ENCODE data around the gene ARHGAP21. TPM values are rescaled to one million over a fixed set of nuclear protein-coding genes. Genes with fewer than 3 reads are reported as not detected.
A peak's percentile ranks its signal among the peaks of the same experiment; 100 is the strongest.

ARHGAP21 gene
- polyA plus RNA-seq, 1 donor (not counting 4 experiments of a cell fraction or from before 2014, with no cell fraction given): 78.5 TPM

DNA sequence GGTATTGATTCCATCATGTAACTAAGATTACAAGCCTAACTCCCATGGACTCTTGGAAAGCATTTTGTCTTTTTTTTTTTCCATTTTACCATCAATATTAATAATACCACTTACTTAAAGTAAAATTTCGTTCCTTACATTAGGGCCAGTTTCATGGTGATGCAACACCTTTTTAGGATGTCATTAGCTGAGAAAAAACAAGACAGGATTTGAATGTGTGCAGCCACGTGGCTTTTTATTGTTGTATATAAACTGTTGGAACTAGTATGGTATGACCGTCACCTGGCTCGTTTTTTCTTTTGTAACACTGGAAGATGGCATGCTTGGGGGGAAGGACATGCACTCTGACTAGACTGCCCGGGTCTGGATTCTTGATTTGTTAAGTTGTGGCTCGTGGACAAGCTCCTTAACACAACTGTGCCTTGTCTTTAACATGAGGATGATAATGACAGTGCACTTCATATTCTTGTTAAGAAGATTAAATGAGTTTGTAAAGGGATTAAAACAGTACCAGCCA is 42.1 kb downstream of the ARHGAP21 start:
- FAIRE-seq (no peak), DNase-seq (ENCODE audit: low read depth, low spot score) (no peak)
- peaks cover 0 to 1% of the 10 kb centered on the region in 2 experiments for H3K36me3 ChIP-seq (ENCODE audit: control insufficient read depth in 2 of 2, extremely low read depth in 1 of 2, insufficient read depth in 2 of 2, low read length in 2 of 2)
- H3K9me1 ChIP-seq (ENCODE audit: control insufficient read depth, extremely low read depth, insufficient read depth, low read length): no peaks in the 10 kb centered on the region
- no peak overlapping the region for H3K9ac ChIP-seq (ENCODE audit: control insufficient read depth, extremely low read depth, insufficient read depth, low read length)
- no peak overlapping the region for H3K4me3 ChIP-seq (ENCODE audit: control insufficient read depth in 2 of 3, extremely low read depth in 1 of 3, insufficient read depth in 2 of 3, low read depth in 1 of 3, low read length in 3 of 3)
- TF ChIP-seq EZH2 (IDR thresholded peaks at IDR 0.05; ENCODE audit: low read length): no peak
- TF ChIP-seq, protein P1, sequence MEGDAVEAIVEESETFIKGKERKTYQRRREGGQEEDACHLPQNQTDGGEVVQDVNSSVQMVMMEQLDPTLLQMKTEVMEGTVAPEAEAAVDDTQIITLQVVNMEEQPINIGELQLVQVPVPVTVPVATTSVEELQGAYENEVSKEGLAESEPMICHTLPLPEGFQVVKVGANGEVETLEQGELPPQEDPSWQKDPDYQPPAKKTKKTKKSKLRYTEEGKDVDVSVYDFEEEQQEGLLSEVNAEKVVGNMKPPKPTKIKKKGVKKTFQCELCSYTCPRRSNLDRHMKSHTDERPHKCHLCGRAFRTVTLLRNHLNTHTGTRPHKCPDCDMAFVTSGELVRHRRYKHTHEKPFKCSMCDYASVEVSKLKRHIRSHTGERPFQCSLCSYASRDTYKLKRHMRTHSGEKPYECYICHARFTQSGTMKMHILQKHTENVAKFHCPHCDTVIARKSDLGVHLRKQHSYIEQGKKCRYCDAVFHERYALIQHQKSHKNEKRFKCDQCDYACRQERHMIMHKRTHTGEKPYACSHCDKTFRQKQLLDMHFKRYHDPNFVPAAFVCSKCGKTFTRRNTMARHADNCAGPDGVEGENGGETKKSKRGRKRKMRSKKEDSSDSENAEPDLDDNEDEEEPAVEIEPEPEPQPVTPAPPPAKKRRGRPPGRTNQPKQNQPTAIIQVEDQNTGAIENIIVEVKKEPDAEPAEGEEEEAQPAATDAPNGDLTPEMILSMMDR (optimal IDR thresholded peaks at IDR 0.05 in 1 of 3, IDR thresholded peaks at IDR 0.05 in 1 of 3, conservative IDR thresholded peaks at IDR 0.05 in 1 of 3; ENCODE audit: extremely low read depth in 1 of 3, insufficient read depth in 2 of 3, low read length in 3 of 3): no peak
- no peak overlapping the region for H2AFZ ChIP-seq (ENCODE audit: control insufficient read depth, low read length)
- H3K27ac ChIP-seq (ENCODE audit: control insufficient read depth, insufficient read depth, low read length): peak overlapping the region; percentile 1
- peaks cover 11% of the 10 kb centered on the region for H3K4me1 ChIP-seq (ENCODE audit: control insufficient read depth, extremely low read depth, insufficient read depth, low read length)
- H3K79me2 ChIP-seq (ENCODE audit: control insufficient read depth, insufficient read depth, low read length): peaks cover 90% of the 10 kb centered on the region
- H4K20me1 ChIP-seq (ENCODE audit: control insufficient read depth, extremely low read depth, insufficient read depth, low read length): peaks cover 6% of the 10 kb centered on the region
- dilution Hi-C loops (cut with MboI; ENCODE audit: extremely low pct_ligation_motif_present, low sequenced_read_pairs): no loop called here
- H3K27me3 ChIP-seq (ENCODE audit: control insufficient read depth, extremely low read depth, insufficient read depth, low read length): no peaks in the 10 kb centered on the region
- H3K4me2 ChIP-seq (ENCODE audit: control insufficient read depth, extremely low read depth, insufficient read depth, low read depth, low read length): no peak overlapping the region
- no peaks in the 10 kb centered on the region for H3K9me3 ChIP-seq (ENCODE audit: control insufficient read depth, low read depth, low read length)

DNA sequence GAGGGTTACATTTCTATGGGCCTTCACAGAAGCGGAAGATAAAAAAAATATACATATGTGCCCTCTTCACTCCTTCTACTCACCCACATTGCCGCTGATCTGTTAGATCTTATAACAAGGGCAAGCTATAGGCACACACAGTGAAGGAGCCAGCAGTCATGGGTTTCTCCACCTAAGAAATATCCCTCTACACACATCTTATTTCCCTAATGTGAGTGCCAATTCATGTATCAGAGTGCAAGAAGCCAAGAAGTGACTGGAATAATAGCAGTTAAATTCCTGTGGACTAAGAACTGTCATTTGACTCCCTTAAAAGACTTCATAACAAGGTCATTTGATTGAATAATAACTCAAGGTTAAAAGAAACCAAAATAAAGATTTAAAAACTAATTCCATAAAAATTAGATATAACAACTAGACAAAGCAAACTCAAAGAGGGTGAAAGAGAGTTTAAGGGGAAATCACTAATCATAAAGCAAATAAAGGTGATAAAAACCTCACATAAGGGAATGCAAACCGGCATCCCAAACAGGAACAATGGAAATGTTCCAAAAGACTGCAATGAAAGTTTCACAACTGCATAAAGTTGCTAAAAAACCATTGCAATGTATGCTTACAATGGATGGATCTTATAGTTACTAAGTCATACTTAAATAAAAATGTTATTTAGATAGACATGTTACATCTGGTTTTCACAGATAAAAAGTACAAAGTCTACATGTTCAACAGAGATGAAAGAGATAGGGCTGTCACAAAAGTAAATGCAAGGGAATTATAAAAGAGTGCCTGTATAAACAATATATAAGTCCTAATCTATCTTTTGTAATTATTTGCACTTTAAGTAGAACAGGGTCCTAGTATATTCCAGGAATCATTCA is 42.8 kb downstream of the ARHGAP21 start:
- peaks cover 0 to 1% of the 10 kb centered on the region in 2 experiments for H3K36me3 ChIP-seq (ENCODE audit: control insufficient read depth in 2 of 2, extremely low read depth in 1 of 2, insufficient read depth in 2 of 2, low read length in 2 of 2)
- dilution Hi-C loops (cut with MboI; ENCODE audit: extremely low pct_ligation_motif_present, low sequenced_read_pairs): no loop called here
- H3K27me3 ChIP-seq (ENCODE audit: control insufficient read depth, extremely low read depth, insufficient read depth, low read length): no peaks in the 10 kb centered on the region
- H3K27ac ChIP-seq (ENCODE audit: control insufficient read depth, insufficient read depth, low read length): no peak overlapping the region
- no peak overlapping the region for H2AFZ ChIP-seq (ENCODE audit: control insufficient read depth, low read length)
- H3K4me1 ChIP-seq (ENCODE audit: control insufficient read depth, extremely low read depth, insufficient read depth, low read length): peaks cover 9% of the 10 kb centered on the region
- no peak for FAIRE-seq
- H3K4me2 ChIP-seq (ENCODE audit: control insufficient read depth, extremely low read depth, insufficient read depth, low read depth, low read length): no peak overlapping the region
- H3K9ac ChIP-seq (ENCODE audit: control insufficient read depth, extremely low read depth, insufficient read depth, low read length): no peak overlapping the region
- H4K20me1 ChIP-seq (ENCODE audit: control insufficient read depth, extremely low read depth, insufficient read depth, low read length): peaks cover 6% of the 10 kb centered on the region
- H3K79me2 ChIP-seq (ENCODE audit: control insufficient read depth, insufficient read depth, low read length): peaks cover 92% of the 10 kb centered on the region
- H3K9me3 ChIP-seq (ENCODE audit: control insufficient read depth, low read depth, low read length): no peaks in the 10 kb centered on the region
- no peak for DNase-seq (ENCODE audit: low read depth, low spot score)
- H3K9me1 ChIP-seq (ENCODE audit: control insufficient read depth, extremely low read depth, insufficient read depth, low read length): no peaks in the 10 kb centered on the region
- H3K4me3 ChIP-seq (ENCODE audit: control insufficient read depth in 2 of 3, extremely low read depth in 1 of 3, insufficient read depth in 2 of 3, low read depth in 1 of 3, low read length in 3 of 3): no peak overlapping the region
- TF ChIP-seq EZH2 (IDR thresholded peaks at IDR 0.05; ENCODE audit: low read length): no peak
- TF ChIP-seq, protein P1 (optimal IDR thresholded peaks at IDR 0.05 in 1 of 3, IDR thresholded peaks at IDR 0.05 in 1 of 3, conservative IDR thresholded peaks at IDR 0.05 in 1 of 3; ENCODE audit: extremely low read depth in 1 of 3, insufficient read depth in 2 of 3, low read length in 3 of 3): no peak
